NCI-H345 (cell line): ENCODE results near the gene KCTD17.

ENCODE experiments used
- DNase-seq: peaks from one replicate; lab custom pipeline; 2025; lab: John Stamatoyannopoulos, UW

The KCTD17 gene

GRCh38 chr22:37080438-37080837 is 28.9 kb downstream of the KCTD17 start:
- DNase-seq: no peak

- DNase-seq: no peak
These were observed 29.3 kb downstream of the KCTD17 start for GRCh38 chr22:37080838-37081237.

- DNase-seq: no peak
These were observed 30.8 kb downstream of the KCTD17 start for GRCh38 chr22:37082251-37082873.

GRCh38 chr22:37083914-37084313 is 32.4 kb downstream of the KCTD17 start:
- no peak for DNase-seq

- no peak for DNase-seq
These were observed 32.8 kb downstream of the KCTD17 start for GRCh38 chr22:37084385-37084784.

- no peak for DNase-seq
These were observed 34.6 kb downstream of the KCTD17 start for GRCh38 chr22:37086184-37086583.

- DNase-seq: no peak
These were observed 36.6 kb downstream of the KCTD17 start for GRCh38 chr22:37088108-37088605.

GRCh38 chr22:37088750-37089408 is 37.3 kb downstream of the KCTD17 start:
- DNase-seq: no peak

GRCh38 chr22:37089434-37089833 is 37.9 kb downstream of the KCTD17 start:
- no peak for DNase-seq

GRCh38 chr22:37090920-37091695 is 39.6 kb downstream of the KCTD17 start:
- no peak for DNase-seq

GRCh38 chr22:37091994-37092393 is 40.5 kb downstream of the KCTD17 start:
- DNase-seq: no peak

- DNase-seq: no peak
These were observed 41.5 kb downstream of the KCTD17 start for GRCh38 chr22:37092997-37093396.

GRCh38 chr22:37094239-37094638 is 42.7 kb downstream of the KCTD17 start:
- DNase-seq: no peak

- no peak for DNase-seq
These were observed 43.6 kb downstream of the KCTD17 start for GRCh38 chr22:37095113-37095512.

- no peak for DNase-seq
These were observed 45.8 kb downstream of the KCTD17 start for GRCh38 chr22:37097346-37097745.

GRCh38 chr22:37098976-37099591 is 47.5 kb downstream of the KCTD17 start:
- peak; percentile 21 for DNase-seq

- no peak for DNase-seq
These were observed 49.1 kb downstream of the KCTD17 start for GRCh38 chr22:37100589-37101127.

GRCh38 chr22:37101311-37102066 is 49.9 kb downstream of the KCTD17 start:
- no peak for DNase-seq

GRCh38 chr22:37103151-37103550 is 51.6 kb downstream of the KCTD17 start:
- no peak for DNase-seq

GRCh38 chr22:37103656-37104452 is 52.3 kb downstream of the KCTD17 start:
- no peak for DNase-seq

GRCh38 chr22:37105154-37105553 is 53.6 kb downstream of the KCTD17 start:
- DNase-seq: no peak
